ENCODE results near the gene MTA1. TPM values are rescaled to one million over a fixed set of nuclear protein-coding genes. Genes with fewer than 3 reads are reported as not detected.

Gene MTA1
- total and polyA plus RNA-seq, 2 of the 8 experiments (the other 6 are each of a cell fraction or from before 2014, with no cell fraction given) = 73.9 to 221 TPM

DNA sequence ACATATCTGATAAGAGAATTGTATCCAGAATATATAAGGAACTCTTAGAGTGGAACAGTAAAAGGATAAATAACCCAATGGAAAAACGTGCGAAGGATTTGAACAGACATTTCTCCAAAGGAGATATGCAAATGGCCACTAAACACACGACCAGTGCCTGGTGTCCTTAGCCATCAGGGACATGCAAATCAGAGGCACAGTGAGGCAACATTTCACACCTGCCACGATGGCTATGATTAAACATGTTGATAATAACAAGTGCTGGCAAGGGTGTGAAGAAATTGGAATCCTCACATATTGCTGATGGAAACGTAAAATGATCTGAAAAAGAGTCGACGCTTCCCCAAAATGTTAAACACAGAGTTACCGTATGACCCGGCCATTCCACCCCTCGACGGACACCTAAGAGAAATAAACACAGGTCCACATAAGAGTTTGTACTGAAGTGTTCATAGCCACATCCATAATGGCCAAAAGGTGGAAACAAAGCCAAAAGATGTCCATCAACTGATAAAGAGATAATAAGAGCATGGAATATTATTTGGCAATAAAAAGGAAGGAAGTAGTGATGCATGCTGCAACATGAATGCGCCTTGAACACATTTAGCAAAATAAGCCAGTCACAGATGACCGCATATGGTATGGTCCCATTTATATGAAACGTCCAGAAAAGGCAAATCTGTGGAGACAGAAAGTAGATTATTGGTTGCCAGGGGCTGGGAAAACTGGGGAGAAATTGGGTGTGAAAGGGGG lies 100.5 kb downstream of the MTA1 start (continued):
- TF ChIP-seq GTF2F1 (IDR thresholded peaks at IDR 0.05; ENCODE audit: borderline replicate concordance, low read depth, low read length) (no peak), BACH1 (IDR thresholded peaks at IDR 0.05; ENCODE audit: low read length) (no peak), ZNF274 (IDR thresholded peaks at IDR 0.05; ENCODE audit: borderline replicate concordance, extremely low read depth, low read length) (no peak), TBP (IDR thresholded peaks at IDR 0.05; ENCODE audit: low read depth, low read length) (no peak), BCL11A (IDR thresholded peaks at IDR 0.05; ENCODE audit: low read depth in 2 of 2, low read length in 2 of 2) (no peak), JUN (IDR thresholded peaks at IDR 0.05; ENCODE audit: low read depth, low read length) (no peak), PHF8 (conservative IDR thresholded peaks at IDR 0.05; ENCODE audit: low read depth, low read length) (no peak), CBX8 (IDR thresholded peaks at IDR 0.05; ENCODE audit: borderline replicate concordance, low read depth, low read length) (no peak), SP4 (IDR thresholded peaks at IDR 0.05; ENCODE audit: low read length) (no peak), GABPA (IDR thresholded peaks at IDR 0.05; ENCODE audit: borderline replicate concordance, insufficient read depth, low read length) (no peak), CHD1 (IDR thresholded peaks at IDR 0.05; ENCODE audit: low read depth, low read length) (no peak)

Other genes starting within 250 kb of the MTA1 start
- 33.3 and 33.6 TPM in 2 replicates for gene NUDT14, start 238.5 kb upstream of the MTA1 start, total RNA-seq (2021; fragmentation: NEBNext Ultra II Directional; extraction: Animal tissue kit (Norgen Biotek cat#: 25700))
- gene NUDT14, start 238.5 kb upstream of the MTA1 start, polyA plus RNA-seq (2011; rRNA removed) = 25.5 and 40.3 TPM in 2 replicates
- 10.2 and 11.6 TPM in 2 replicates for gene BTBD6, start 171.3 kb upstream of the MTA1 start, total RNA-seq (2021; fragmentation: NEBNext Ultra II Directional; extraction: Animal tissue kit (Norgen Biotek cat#: 25700))
- 9.8 and 10.1 TPM in 2 replicates for gene BTBD6, start 171.3 kb upstream of the MTA1 start, polyA plus RNA-seq (2011; rRNA removed)
- 18.3 and 18.5 TPM in 2 replicates for gene BRF1, start 118.8 kb upstream of the MTA1 start, total RNA-seq (2021; fragmentation: NEBNext Ultra II Directional; extraction: Animal tissue kit (Norgen Biotek cat#: 25700))
- 7.7 and 12.5 TPM in 2 replicates for gene BRF1, start 118.8 kb upstream of the MTA1 start, polyA plus RNA-seq (2011; rRNA removed)
- gene PACS2, start 105.1 kb upstream of the MTA1 start, total RNA-seq (2021; fragmentation: NEBNext Ultra II Directional; extraction: Animal tissue kit (Norgen Biotek cat#: 25700)) = 62.3 and 62.8 TPM in 2 replicates
- 38.0 and 65.4 TPM in 2 replicates for gene PACS2, start 105.1 kb upstream of the MTA1 start, polyA plus RNA-seq (2011; rRNA removed)
- gene TEX22, start 21.3 kb upstream of the MTA1 start, total RNA-seq (2021; fragmentation: NEBNext Ultra II Directional; extraction: Animal tissue kit (Norgen Biotek cat#: 25700)) = 0.39 and 0.82 TPM in 2 replicates
- gene TEX22, start 21.3 kb upstream of the MTA1 start, polyA plus RNA-seq (2011; rRNA removed) = 0.24 and 0.67 TPM in 2 replicates
- gene CRIP2, start 55.0 kb downstream of the MTA1 start, total RNA-seq (2021; fragmentation: NEBNext Ultra II Directional; extraction: Animal tissue kit (Norgen Biotek cat#: 25700)) = 4.0 and 4.2 TPM in 2 replicates
- gene CRIP2, start 55.0 kb downstream of the MTA1 start, polyA plus RNA-seq (2011; rRNA removed) = 13.5 and 28.4 TPM in 2 replicates
- gene CRIP1, start 67.1 kb downstream of the MTA1 start, total RNA-seq (2021; fragmentation: NEBNext Ultra II Directional; extraction: Animal tissue kit (Norgen Biotek cat#: 25700)) = 1.2 and 2.4 TPM in 2 replicates
- gene CRIP1, start 67.1 kb downstream of the MTA1 start, polyA plus RNA-seq (2011; rRNA removed) = 2.2 and 5.3 TPM in 2 replicates
- gene TEDC1, start 71.4 kb downstream of the MTA1 start, total RNA-seq (2021; fragmentation: NEBNext Ultra II Directional; extraction: Animal tissue kit (Norgen Biotek cat#: 25700)) = 5.6 and 6.4 TPM in 2 replicates
- 14.8 and 22.8 TPM in 2 replicates for gene TEDC1, start 71.4 kb downstream of the MTA1 start, polyA plus RNA-seq (2011; rRNA removed)
- gene TMEM121, start 106.8 kb downstream of the MTA1 start, total RNA-seq (2021; fragmentation: NEBNext Ultra II Directional; extraction: Animal tissue kit (Norgen Biotek cat#: 25700)) = not detected in 2 replicates
- 1.9 and 2.4 TPM in 2 replicates for gene TMEM121, start 106.8 kb downstream of the MTA1 start, polyA plus RNA-seq (2011; rRNA removed)

Data from H1 (cell line).